Renal pelvis (tissue), 4 donors: ENCODE results near the gene RBP4. TPM values are rescaled to one million over a fixed set of nuclear protein-coding genes. Genes with fewer than 3 reads are reported as not detected.

Experiments
- DNase-seq: peaks from one replicate; pipeline ENCODE4 v3.0.0-alpha.2; 2013
- polyA plus RNA-seq, 3 donors: library from polyadenylated mRNA; unstranded; fragments of 120-200 nt; gene quantifications; one replicate each; pipeline ENCODE4 v1.2.1, GENCODE V29; 2013; ENCODE audit not compliant: insufficient read length in 3 of 3

Gene RBP4
- polyA plus RNA-seq, 3 donors, result 0.35 to 0.73 (median 0.36) TPM

- DNase-seq, result no peak
Observed at GRCh38 chr10:93597075-93597599, 3.9 kb downstream of the RBP4 start.

DNA sequence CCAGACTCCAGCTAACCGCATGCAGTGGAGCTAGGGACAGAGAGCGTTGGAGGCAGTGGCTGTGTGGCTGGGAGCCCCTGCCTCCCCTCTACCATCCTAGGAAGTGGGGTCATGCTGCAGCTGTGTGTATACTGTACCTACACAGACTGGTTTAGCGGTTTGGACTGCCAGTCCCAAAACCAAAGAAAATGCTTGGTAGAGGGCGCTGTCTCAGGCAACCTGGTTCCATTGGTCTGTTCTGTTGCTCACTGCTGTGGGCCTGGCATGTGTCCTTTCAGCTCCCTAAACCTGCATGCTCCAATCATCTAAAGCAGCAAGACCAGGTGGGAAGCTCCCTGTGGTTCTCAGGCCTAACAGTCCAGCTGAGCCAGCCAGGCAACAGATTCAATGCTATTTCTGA, 4.5 kb downstream of the RBP4 start:
- DNase-seq, result no peak

- DNase-seq, result no peak
Observed at GRCh38 chr10:93595378-93596161, 5.5 kb downstream of the RBP4 start.

GRCh38 chr10:93594518-93594917, 6.5 kb downstream of the RBP4 start:
- no peak for DNase-seq

GRCh38 chr10:93593749-93594148, 7.3 kb downstream of the RBP4 start:
- DNase-seq, result no peak

GRCh38 chr10:93593254-93593653, 7.8 kb downstream of the RBP4 start:
- DNase-seq, result no peak

DNA sequence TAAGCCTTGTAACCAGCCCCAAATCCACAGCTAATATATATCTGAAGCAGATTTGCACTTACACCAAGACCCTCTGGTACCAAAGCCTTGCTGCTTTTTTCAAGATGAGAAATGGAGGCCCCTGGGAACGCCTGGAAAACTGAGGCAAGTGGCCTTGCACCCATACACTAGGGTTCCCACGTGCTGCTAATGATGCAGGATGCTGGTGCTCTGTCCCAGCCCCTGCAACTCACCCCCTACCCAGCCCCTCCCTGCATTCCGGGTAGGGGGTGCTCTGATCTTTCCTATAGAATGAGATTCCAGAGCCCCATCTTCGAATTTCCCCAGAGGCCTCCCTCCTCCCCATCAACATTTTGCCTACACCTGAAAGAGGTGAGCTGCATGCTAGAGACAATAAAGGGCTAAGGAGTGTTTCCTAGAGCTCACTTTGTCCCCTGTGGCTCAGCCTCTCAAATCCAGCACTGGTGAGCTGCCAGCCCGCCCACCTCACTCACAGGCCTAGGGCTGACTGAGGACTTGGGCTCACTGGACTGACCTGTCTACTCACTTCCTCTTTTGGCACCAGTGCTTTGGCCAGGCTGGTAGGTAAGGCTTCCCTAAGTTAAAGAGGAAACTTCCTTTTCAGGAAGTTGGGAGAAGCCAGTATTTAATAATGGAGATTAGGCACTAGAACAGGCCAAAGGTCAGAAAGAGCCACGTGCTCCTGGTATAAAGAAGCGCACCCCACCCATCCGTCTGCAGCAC, 9.8 kb downstream of the RBP4 start:
- DNase-seq, result no peak

- no peak for DNase-seq
Observed at GRCh38 chr10:93590638-93591037, 10.4 kb downstream of the RBP4 start.

- no peak for DNase-seq
Observed at GRCh38 chr10:93589648-93590562, 11.1 kb downstream of the RBP4 start.

DNA sequence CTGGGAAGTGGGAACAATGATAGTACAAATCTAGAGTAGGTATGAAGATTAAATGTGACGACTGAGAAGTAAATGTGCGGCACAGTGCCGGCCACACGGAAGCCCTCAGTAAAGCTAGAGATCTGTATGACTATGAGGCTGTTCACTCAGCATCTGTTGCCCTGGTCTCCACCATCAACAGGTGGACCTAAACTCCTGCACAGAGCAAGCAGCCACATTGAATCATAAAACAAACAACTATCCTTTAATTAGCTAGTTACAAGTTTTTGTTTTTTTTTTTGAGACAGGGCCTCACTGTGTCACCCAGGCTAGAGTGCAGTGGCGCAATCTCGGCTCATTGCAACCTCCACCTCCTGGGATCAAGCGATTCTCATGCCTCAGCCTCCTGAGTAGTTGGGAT, 16.6 kb downstream of the RBP4 start:
- DNase-seq, result no peak

DNA sequence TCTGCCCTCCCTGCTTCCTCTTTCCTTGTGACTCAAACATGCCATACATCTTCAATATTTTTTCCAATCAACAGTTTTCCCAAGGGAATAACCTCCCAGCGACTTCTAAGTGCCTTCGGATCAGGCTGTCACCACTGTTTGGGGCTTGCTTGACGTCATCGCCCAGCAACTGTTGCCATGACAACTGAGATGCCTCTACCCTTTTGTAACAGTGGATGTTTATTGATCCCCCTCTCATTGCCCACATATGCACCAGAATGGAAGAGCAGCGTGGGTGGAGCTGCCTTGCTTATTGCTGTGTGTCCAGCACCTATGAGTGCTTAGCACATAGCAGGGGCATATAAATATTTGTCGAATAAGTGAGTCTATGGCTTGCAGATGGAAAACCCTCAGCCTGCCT, 20.2 kb downstream of the RBP4 start:
- no peak for DNase-seq

DNA sequence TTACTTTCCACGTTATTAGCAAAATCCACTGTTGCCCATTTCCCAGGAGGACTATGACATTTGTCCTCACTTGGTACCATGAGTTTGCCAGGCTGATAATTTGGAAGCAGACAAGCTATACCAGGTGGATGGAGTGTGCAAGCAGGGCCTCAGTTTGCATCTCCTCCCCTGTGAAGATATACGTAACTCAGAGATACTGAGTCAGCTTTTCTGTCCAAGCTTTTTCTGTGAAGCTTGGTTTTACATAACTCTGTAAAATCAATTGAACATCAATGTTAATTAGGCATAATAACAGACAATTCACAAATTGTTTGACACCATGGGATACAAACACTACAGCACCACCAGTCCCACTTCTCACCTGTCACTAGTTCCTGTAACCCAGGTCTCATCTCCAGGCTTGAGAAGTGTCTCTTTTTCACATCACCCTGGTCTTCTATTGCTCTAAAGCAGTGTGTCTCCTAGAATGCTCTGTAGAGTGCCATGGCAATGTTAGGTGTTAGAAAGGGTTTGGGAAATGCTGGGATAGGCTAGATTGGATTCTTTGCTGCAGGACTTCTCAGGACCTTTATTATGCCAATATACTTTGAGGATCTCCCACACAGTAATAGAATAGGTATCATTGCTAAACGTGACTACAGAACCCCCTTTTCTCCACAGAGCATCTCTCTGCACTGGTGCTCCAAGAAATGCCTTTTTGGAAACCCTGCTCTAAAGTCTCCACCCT, 20.9 kb downstream of the RBP4 start:
- DNase-seq, result no peak

- no peak for DNase-seq
Observed at GRCh38 chr10:93579089-93579488, 21.9 kb downstream of the RBP4 start.

- no peak for DNase-seq
Observed at GRCh38 chr10:93577565-93577964, 23.5 kb downstream of the RBP4 start.

DNA sequence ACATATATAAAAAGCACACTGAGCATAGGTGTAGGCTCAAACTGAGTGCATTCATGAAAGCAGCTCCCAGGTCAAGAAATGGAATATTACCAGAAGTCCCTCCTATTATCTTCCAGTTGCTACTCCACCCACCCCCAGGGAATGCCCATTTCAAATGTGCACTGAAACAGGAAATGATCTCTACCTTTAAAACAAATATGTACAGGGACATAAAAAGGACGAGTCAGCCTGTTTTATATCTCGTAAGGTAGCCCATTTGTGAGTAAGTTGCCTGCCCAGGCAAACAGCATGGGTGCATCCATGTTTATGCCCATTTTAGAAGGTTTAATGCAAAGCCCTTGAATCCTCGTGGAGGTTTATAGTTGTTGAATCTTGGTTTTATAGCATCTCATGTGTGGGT, 24.1 kb downstream of the RBP4 start:
- no peak for DNase-seq

DNA sequence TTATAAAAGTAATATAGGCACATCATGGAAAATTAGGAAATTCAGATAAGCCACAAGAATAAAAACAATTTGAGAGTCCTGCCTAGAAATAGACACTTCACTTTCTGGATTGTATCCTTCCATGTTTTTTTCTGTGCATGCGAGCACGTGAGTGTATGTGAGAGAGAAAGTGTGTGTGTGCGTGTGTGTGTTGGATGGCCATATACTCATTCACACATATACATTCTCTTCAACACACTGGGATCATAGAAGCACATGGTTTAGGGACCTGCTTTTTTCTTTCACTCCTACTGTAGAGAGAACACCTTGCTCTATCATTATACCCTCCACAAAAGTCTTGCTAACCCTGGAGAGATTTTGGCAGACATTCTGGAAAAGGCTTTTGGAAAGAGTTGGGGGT, 27.1 kb downstream of the RBP4 start:
- no peak for DNase-seq

GRCh38 chr10:93573051-93573909, 27.8 kb downstream of the RBP4 start:
- DNase-seq, result no peak

GRCh38 chr10:93572606-93573005, 28.4 kb downstream of the RBP4 start:
- DNase-seq, result no peak

- DNase-seq, result no peak
Observed at GRCh38 chr10:93570383-93570782, 30.7 kb downstream of the RBP4 start.

- no peak for DNase-seq
Observed at GRCh38 chr10:93568105-93568390, 33.0 kb downstream of the RBP4 start.
